Measurements from ENCODE around the gene FMNL3.

The FMNL3 gene

GRCh38 chr12:49635036-49635435 lies 72.2 kb downstream of the FMNL3 start:
- no peak for TF ChIP-seq CTCF (IDR thresholded peaks at IDR 0.05)

GRCh38 chr12:49633703-49634345 lies 73.4 kb downstream of the FMNL3 start:
- TF ChIP-seq CTCF (IDR thresholded peaks at IDR 0.05): no peak

GRCh38 chr12:49632986-49633702 lies 74.1 kb downstream of the FMNL3 start:
- no peak for TF ChIP-seq CTCF (IDR thresholded peaks at IDR 0.05)

GRCh38 chr12:49632401-49632800 lies 74.8 kb downstream of the FMNL3 start:
- TF ChIP-seq CTCF (IDR thresholded peaks at IDR 0.05): no peak

GRCh38 chr12:49631336-49631907 lies 75.8 kb downstream of the FMNL3 start:
- TF ChIP-seq CTCF (IDR thresholded peaks at IDR 0.05): no peak

GRCh38 chr12:49627752-49628360 lies 79.3 kb downstream of the FMNL3 start:
- no peak for TF ChIP-seq CTCF (IDR thresholded peaks at IDR 0.05)

- no peak for TF ChIP-seq CTCF (IDR thresholded peaks at IDR 0.05)
Observed at GRCh38 chr12:49626836-49627235, 80.4 kb downstream of the FMNL3 start.
